ENCODE results near the gene VCL.

GRCh38 chr10:74040200-74041126, 42.5 kb downstream of the VCL start:
- no peak for TF ChIP-seq TAF1 (IDR thresholded peaks at IDR 0.05; ENCODE audit: low read depth)
- TF ChIP-seq REST (IDR thresholded peaks at IDR 0.05; ENCODE audit: low read depth): no peak
